HEK293 (cell line): ENCODE measurements around the gene RPS6KA2.

Source experiments
- CTCF ChIA-PET: fragments of 350-600 bp; formaldehyde crosslinking; extraction: SDS; loops from one replicate; lab custom pipeline; 2021; ENCODE audit warnings: antibody characterized with exemption; lab: Yijun Ruan, JAX
- POLR2A ChIA-PET: fragments of 300-600 bp; formaldehyde crosslinking; extraction: SDS; loops from one replicate; lab custom pipeline; 2020; ENCODE audit warnings: antibody characterized with exemption, inconsistent platforms; lab: Yijun Ruan, JAX
- H3K27ac ChIP-seq: fragments of 200-500 bp; sonication (Bioruptor generic); 2 replicates; pipeline ENCODE4 v1.5.1; 2014; ENCODE audit warnings: low read depth, low read length, control low read depth, inconsistent platforms; ENCODE audit errors: extremely low read depth
- H3K36me3 ChIP-seq, 2 experiments: fragments of 200-500 bp in 1 of 2; sonication (Bioruptor generic) in 1 of 2; 1 replicate in 1 of 2; 2 replicates in 1 of 2; pipeline ENCODE4 v1.5.1; 2014 to 2017; ENCODE audit warnings: inconsistent platforms in 2 of 2, low read length in 2 of 2; ENCODE audit not compliant: control insufficient read depth in 2 of 2, insufficient read depth in 1 of 2
- H3K4me1 ChIP-seq: fragments of 200-500 bp; sonication (Bioruptor generic); 2 replicates; pipeline ENCODE4 v1.5.1; 2014; ENCODE audit warnings: mild to moderate bottlenecking, low read length, inconsistent platforms; ENCODE audit not compliant: control insufficient read depth, insufficient read depth
- H3K4me3 ChIP-seq: 2 replicates; pipeline ENCODE4 v1.5.1; 2011; ENCODE audit warnings: low read depth, mild to moderate bottlenecking, control low read depth, low read length, moderate library complexity
- H3K9me3 ChIP-seq: fragments of 200-500 bp; sonication (Bioruptor generic); 2 replicates; pipeline ENCODE4 v1.5.1; 2014; ENCODE audit warnings: low read depth, low read length, inconsistent platforms; ENCODE audit not compliant: control insufficient read depth, insufficient read depth
- BCL11B ChIP-seq: fragments of 450-650 bp; formaldehyde crosslinking; IDR thresholded peaks from 2 replicates; pipeline ENCODE4 v1.5.1; 2016; ENCODE audit warnings: low read depth, missing biosample characterization, missing genetic modification characterization
- GLI2 ChIP-seq: fragments of 450-650 bp; formaldehyde crosslinking; IDR thresholded peaks from 2 replicates; pipeline ENCODE4; 2017; ENCODE audit warnings: missing biosample characterization, missing genetic modification characterization, low read depth, borderline replicate concordance
- INSM2 ChIP-seq: fragments of 450-650 bp; formaldehyde crosslinking; IDR thresholded peaks from 2 replicates; pipeline ENCODE4 v1.5.1; 2016; ENCODE audit warnings: missing biosample characterization, missing genetic modification characterization
- KLF17 ChIP-seq: fragments of 450-650 bp; formaldehyde crosslinking; IDR thresholded peaks from 2 replicates; pipeline ENCODE4 v1.5.1; 2016; ENCODE audit warnings: missing biosample characterization, missing genetic modification characterization
- MYNN ChIP-seq: fragments of 450-650 bp; formaldehyde crosslinking; IDR thresholded peaks from 2 replicates; pipeline ENCODE4 v1.5.1; 2016; ENCODE audit warnings: missing biosample characterization, missing genetic modification characterization, borderline replicate concordance
- OVOL3 ChIP-seq: fragments of 450-650 bp; formaldehyde crosslinking; IDR thresholded peaks from 2 replicates; pipeline ENCODE4 v1.5.1; 2016; ENCODE audit warnings: missing biosample characterization, missing genetic modification characterization
- PRDM2 ChIP-seq: fragments of 450-650 bp; formaldehyde crosslinking; IDR thresholded peaks from 2 replicates; pipeline ENCODE4 v1.5.1; 2016; ENCODE audit warnings: missing biosample characterization, missing genetic modification characterization, borderline replicate concordance
- ZBTB44 ChIP-seq: fragments of 450-650 bp; IDR thresholded peaks from 2 replicates; pipeline ENCODE4 v1.5.1; 2018; ENCODE audit warnings: missing biosample characterization, mild to moderate bottlenecking, missing genetic modification characterization
- ZNF155 ChIP-seq: fragments of 450-650 bp; formaldehyde crosslinking; IDR thresholded peaks from 2 replicates; pipeline ENCODE4 v1.5.1; 2016; ENCODE audit warnings: missing biosample characterization, missing genetic modification characterization
- ZNF202 ChIP-seq: fragments of 450-650 bp; formaldehyde crosslinking; IDR thresholded peaks from 2 replicates; pipeline ENCODE4 v1.5.1; 2016; ENCODE audit warnings: missing biosample characterization, missing genetic modification characterization, borderline replicate concordance
- ZNF214 ChIP-seq: fragments of 450-650 bp; formaldehyde crosslinking; IDR thresholded peaks from 2 replicates; pipeline ENCODE4 v1.5.1; 2017; ENCODE audit warnings: missing biosample characterization, mild to moderate bottlenecking, missing genetic modification characterization, borderline replicate concordance
- ZNF335 ChIP-seq: fragments of 450-650 bp; formaldehyde crosslinking; conservative IDR thresholded peaks from 2 replicates; pipeline ENCODE4 v1.5.1; 2016; ENCODE audit warnings: missing biosample characterization, missing genetic modification characterization
- ZNF350 ChIP-seq: fragments of 450-650 bp; formaldehyde crosslinking; IDR thresholded peaks from 2 replicates; pipeline ENCODE4 v1.5.0; 2017; ENCODE audit warnings: missing biosample characterization, mild to moderate bottlenecking, missing genetic modification characterization
- ZNF623 ChIP-seq: fragments of 450-650 bp; formaldehyde crosslinking; IDR thresholded peaks from 2 replicates; pipeline ENCODE4 v1.5.1; 2016; ENCODE audit warnings: missing biosample characterization, missing genetic modification characterization
- ZNF692 ChIP-seq: fragments of 450-650 bp; formaldehyde crosslinking; IDR thresholded peaks from 2 replicates; pipeline ENCODE4 v1.5.1; 2016; ENCODE audit warnings: missing biosample characterization, missing genetic modification characterization
- ZNF701 ChIP-seq: fragments of 450-650 bp; formaldehyde crosslinking; IDR thresholded peaks from 2 replicates; pipeline ENCODE4 v1.5.1; 2016; ENCODE audit warnings: missing biosample characterization, missing genetic modification characterization
- ZNF707 ChIP-seq: fragments of 450-650 bp; formaldehyde crosslinking; IDR thresholded peaks from 2 replicates; pipeline ENCODE4 v1.5.1; 2016; ENCODE audit warnings: missing biosample characterization, missing genetic modification characterization
- ZNF76 ChIP-seq: fragments of 450-650 bp; formaldehyde crosslinking; IDR thresholded peaks from 2 replicates; pipeline ENCODE4; 2016; ENCODE audit warnings: low read depth, missing biosample characterization, missing genetic modification characterization, borderline replicate concordance
- ZNF777 ChIP-seq: fragments of 450-650 bp; formaldehyde crosslinking; IDR thresholded peaks from 2 replicates; pipeline ENCODE4 v1.5.1; 2017; ENCODE audit warnings: missing biosample characterization, missing genetic modification characterization, borderline replicate concordance
- ZNF837 ChIP-seq: fragments of 450-650 bp; formaldehyde crosslinking; IDR thresholded peaks from 2 replicates; pipeline ENCODE4 v1.5.1; 2016; ENCODE audit warnings: missing biosample characterization, missing genetic modification characterization

Gene RPS6KA2

GRCh38 chr6:166639921-166640320 lies 12.9 kb upstream of the RPS6KA2 start (continued):
- TF ChIP-seq ZNF202 (no peak), GLI2 (no peak)

GRCh38 chr6:166638573-166638964 lies 11.5 kb upstream of the RPS6KA2 start:
- CTCF ChIA-PET, result interaction anchor here (0.6 to 1.1 kb wide), 3 partner anchors 136 to 816 kb away, joined by 3 to 4 read pairs (median 3); no protein-coding TSS in a partner anchor
- H3K4me1 ChIP-seq, result no peaks in the 10 kb centered on the region
- no peak overlapping the region for H3K4me3 ChIP-seq
- H3K36me3 ChIP-seq, result no peaks in the 10 kb centered on the region
- no peak overlapping the region for H3K27ac ChIP-seq
- H3K9me3 ChIP-seq, result no peaks in the 10 kb centered on the region
- TF ChIP-seq ZNF350 (tag by site-specific recombination) (no peak), MYNN (tag by site-specific recombination) (no peak), ZNF335 (tag by site-specific recombination) (no peak), ZNF777 (tag by site-specific recombination) (no peak), BCL11B (no peak), ZNF707 (tag by site-specific recombination) (no peak), ZNF701 (tag by site-specific recombination) (no peak), ZNF837 (no peak), OVOL3 (tag by site-specific recombination) (no peak), KLF17 (tag by site-specific recombination) (no peak), ZNF76 (tag by site-specific recombination) (no peak), ZNF214 (tag by site-specific recombination) (no peak), INSM2 (tag by site-specific recombination) (no peak), ZNF692 (tag by site-specific recombination) (no peak), ZNF623 (no peak), PRDM2 (tag by site-specific recombination) (no peak), ZBTB44 (tag by site-specific recombination) (no peak), ZNF155 (no peak), GLI2 (no peak)
- TF ChIP-seq, all 188 proteins: peak for 0
- POLR2A ChIA-PET, result interaction anchor here (1.7 kb wide), 1 partner anchor 11 kb away, joined by 9 read pairs; the partner anchor contains the start of gene RPS6KA2
